Endothelial cell (in vitro differentiated cells): ENCODE measurements around the gene ZNF385B. TPM values are rescaled to one million over a fixed set of nuclear protein-coding genes. Genes with fewer than 3 reads are reported as not detected.

Experiments
- DNase-seq: peaks from one replicate; pipeline ENCODE4 v3.0.0; 2021; ENCODE audit warnings: low spot score
- H3K27ac Mint-ChIP-seq: one replicate; pipeline ENCODE4 v1.8.0; 2021; ENCODE audit warnings: mixed read lengths, inconsistent platforms; ENCODE audit not compliant: unreplicated experiment
- H3K27me3 Mint-ChIP-seq: one replicate; pipeline ENCODE4 v1.8.0; 2021; ENCODE audit warnings: mild to moderate bottlenecking, moderate library complexity, mixed read lengths, inconsistent platforms; ENCODE audit not compliant: unreplicated experiment
- H3K36me3 Mint-ChIP-seq: one replicate; pipeline ENCODE4 v1.8.0; 2021; ENCODE audit warnings: mild to moderate bottlenecking, low read depth, mixed read lengths, inconsistent platforms; ENCODE audit not compliant: unreplicated experiment
- H3K4me1 Mint-ChIP-seq: one replicate; pipeline ENCODE4 v1.8.0; 2021; ENCODE audit warnings: mild to moderate bottlenecking, mixed read lengths, inconsistent platforms; ENCODE audit not compliant: unreplicated experiment
- H3K4me3 Mint-ChIP-seq: one replicate; pipeline ENCODE4 v1.8.0; 2021; ENCODE audit warnings: mild to moderate bottlenecking, mixed read lengths, inconsistent platforms; ENCODE audit not compliant: unreplicated experiment
- H3K9me3 Mint-ChIP-seq: one replicate; pipeline ENCODE4 v1.8.0; 2021; ENCODE audit warnings: mixed read lengths, inconsistent platforms; ENCODE audit not compliant: unreplicated experiment
- total RNA-seq: library from RNA; stranded (reverse); fragmentation: NEBNext Ultra II Directional; extraction: Animal tissue kit (Norgen Biotek cat#: 25700); gene quantifications from one replicate; pipeline ENCODE4 v1.2.1, GENCODE V29; 2021; ENCODE audit not compliant: unreplicated experiment
- TF ChIP-seq, protein P1 (sequence below): fragments of 200-600 bp; sonication (generic); IDR thresholded peaks from one replicate; pipeline ENCODE4 v1.5.0; 2021; ENCODE audit warnings: antibody characterized with exemption; ENCODE audit not compliant: unreplicated experiment

Gene ZNF385B
- total RNA-seq, 1 donor from 2014 or later = 0.49 TPM

DNA sequence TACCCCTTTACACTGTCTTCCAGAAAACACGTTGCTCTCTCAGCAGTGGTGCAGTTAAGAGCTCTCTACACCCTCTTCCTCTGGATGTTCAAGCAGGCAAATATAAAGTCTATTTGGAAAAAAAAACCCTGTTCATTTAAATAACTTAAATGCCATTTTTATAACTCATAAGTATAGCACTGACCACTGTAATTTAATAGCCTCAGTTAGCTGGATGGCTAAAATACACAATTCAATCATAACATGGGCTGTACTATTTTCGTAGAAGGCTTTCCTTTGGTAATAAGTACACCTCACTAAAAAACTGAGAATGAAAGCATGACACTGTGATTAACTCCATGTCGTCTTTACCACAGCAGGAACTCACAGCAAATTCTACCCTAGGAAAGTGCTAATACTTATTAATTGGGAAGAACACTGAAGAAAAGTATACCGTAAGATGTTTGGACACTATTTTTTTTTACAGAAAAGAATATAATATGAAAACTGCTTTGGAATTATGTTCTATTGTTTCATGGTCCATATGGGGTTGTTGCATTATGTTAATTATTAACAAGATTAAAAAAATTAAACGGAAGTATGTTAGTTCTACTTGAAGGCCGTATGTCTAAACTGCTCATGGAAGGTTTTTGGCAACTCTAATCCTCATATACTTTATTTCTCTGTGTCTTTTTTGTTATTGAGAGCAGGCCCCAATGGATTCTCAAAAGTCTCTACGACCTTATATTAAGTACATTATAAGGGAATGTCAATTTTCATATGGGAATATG, 269.1 kb downstream of the ZNF385B start:
- H3K4me3 Mint-ChIP-seq = no peak overlapping the region
- H3K4me1 Mint-ChIP-seq = no peaks in the 10 kb centered on the region
- H3K27me3 Mint-ChIP-seq = no peaks in the 10 kb centered on the region
- TF ChIP-seq, protein P1, sequence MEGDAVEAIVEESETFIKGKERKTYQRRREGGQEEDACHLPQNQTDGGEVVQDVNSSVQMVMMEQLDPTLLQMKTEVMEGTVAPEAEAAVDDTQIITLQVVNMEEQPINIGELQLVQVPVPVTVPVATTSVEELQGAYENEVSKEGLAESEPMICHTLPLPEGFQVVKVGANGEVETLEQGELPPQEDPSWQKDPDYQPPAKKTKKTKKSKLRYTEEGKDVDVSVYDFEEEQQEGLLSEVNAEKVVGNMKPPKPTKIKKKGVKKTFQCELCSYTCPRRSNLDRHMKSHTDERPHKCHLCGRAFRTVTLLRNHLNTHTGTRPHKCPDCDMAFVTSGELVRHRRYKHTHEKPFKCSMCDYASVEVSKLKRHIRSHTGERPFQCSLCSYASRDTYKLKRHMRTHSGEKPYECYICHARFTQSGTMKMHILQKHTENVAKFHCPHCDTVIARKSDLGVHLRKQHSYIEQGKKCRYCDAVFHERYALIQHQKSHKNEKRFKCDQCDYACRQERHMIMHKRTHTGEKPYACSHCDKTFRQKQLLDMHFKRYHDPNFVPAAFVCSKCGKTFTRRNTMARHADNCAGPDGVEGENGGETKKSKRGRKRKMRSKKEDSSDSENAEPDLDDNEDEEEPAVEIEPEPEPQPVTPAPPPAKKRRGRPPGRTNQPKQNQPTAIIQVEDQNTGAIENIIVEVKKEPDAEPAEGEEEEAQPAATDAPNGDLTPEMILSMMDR = no peak
- H3K27ac Mint-ChIP-seq = no peak overlapping the region
- no peak for DNase-seq
- H3K9me3 Mint-ChIP-seq = no peaks in the 10 kb centered on the region
- no peaks in the 10 kb centered on the region for H3K36me3 Mint-ChIP-seq

DNA sequence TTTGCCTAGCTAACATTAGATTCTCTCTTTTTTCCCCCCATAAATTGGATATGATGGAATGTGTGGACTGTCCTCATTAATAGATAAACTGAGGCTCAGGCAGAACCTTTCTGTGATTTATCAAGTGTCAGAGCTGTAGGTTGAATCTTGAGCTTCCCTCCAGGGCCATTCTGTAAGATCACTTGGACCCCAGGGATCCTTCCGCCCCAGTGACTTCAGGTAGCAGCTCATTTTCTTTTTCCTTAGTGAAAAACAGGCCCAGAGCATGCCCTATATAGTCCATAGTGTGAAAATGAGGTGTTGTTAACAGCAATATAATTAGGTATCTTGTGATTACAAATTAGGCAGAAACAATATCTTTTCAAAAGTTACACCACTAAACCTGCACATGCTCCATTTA, 269.7 kb downstream of the ZNF385B start:
- Mint-ChIP-seq H3K27me3 (no peaks in the 10 kb centered on the region), H3K4me1 (no peaks in the 10 kb centered on the region), H3K27ac (no peak overlapping the region), H3K9me3 (no peaks in the 10 kb centered on the region), H3K36me3 (no peaks in the 10 kb centered on the region), H3K4me3 (no peak overlapping the region)
- DNase-seq = no peak
- TF ChIP-seq, protein P1 = no peak

DNA sequence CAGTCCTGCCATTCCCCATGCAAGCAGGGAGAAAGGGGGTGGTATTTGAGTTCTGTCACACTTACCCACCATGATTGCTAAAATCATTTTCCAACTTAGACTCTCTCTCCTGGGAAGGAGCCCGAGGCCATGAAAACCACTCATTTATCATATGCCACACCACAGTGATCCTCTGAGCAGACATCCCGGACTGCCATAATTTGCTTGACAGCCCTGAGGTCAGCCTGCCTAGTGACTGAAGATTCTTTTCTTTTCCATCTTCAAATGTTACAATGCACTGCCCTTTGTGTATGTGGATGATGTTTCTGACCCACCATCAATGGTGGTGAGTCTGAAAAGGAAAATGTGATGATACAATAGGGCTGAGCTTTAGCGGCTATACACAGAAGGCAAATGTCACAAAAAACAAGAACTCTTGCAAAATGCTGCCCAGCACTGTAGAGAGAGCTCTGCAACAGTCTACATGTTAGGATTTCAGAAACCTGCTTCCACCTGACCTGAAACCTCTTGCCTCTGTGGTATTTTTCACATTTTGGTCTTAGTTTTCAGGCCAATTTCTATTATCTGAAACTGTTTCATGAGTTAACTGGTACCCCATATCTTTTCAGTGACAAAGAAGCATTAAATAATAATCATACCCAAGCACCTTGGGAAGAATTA, 272.8 kb downstream of the ZNF385B start:
- Mint-ChIP-seq H3K9me3 (no peaks in the 10 kb centered on the region), H3K27me3 (no peaks in the 10 kb centered on the region)
- TF ChIP-seq, protein P1 = no peak

DNA sequence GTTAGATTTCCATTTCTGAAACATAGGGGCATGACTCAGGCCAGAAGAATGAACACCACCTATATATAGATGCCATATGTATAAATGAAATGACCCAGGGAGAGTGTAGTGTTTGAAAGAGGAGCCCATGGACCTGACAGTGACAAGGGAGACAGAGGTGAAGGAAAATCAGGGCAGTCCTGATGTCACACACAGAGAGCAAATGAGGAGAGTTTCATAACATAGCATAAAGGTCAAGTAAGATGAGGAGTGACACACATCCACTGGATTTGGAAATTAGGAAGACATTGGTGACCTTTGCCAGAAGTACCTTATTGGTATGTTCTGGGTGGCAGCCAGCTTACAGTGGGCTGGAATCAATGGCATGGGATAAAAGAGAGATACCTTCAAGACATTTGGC, 276.7 kb downstream of the ZNF385B start:
- Mint-ChIP-seq H3K4me1 (no peaks in the 10 kb centered on the region), H3K4me3 (no peak overlapping the region), H3K9me3 (no peaks in the 10 kb centered on the region), H3K27ac (no peak overlapping the region), H3K27me3 (no peaks in the 10 kb centered on the region), H3K36me3 (no peaks in the 10 kb centered on the region)
- TF ChIP-seq, protein P1 = no peak
- no peak for DNase-seq

More for the DNA sequence above, 272.8 kb downstream of the ZNF385B start:
- no peak overlapping the region for H3K4me3 Mint-ChIP-seq
- H3K27ac Mint-ChIP-seq = no peak overlapping the region
- DNase-seq = no peak
- no peaks in the 10 kb centered on the region for H3K36me3 Mint-ChIP-seq
- H3K4me1 Mint-ChIP-seq = no peaks in the 10 kb centered on the region

DNA sequence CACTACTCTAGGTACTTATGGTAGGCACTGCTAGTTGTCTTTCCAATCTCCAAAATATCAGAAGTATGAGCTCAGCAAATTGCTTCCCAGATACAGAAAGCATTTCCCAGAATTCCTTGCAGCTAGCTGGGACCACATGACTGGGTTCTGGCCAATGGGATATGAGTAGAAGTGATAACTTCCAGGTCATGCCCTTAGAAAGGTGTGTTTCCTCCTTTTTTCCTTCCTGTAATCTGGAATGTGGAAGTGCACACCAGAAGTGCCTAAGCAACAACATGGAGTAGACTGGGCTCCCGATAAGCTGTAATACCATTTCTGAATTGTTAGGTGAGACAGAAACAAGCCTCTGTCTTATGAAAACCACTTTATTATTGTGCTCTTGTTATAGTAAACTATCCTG, 279.8 kb downstream of the ZNF385B start:
- Mint-ChIP-seq H3K36me3 (no peaks in the 10 kb centered on the region), H3K27me3 (no peaks in the 10 kb centered on the region), H3K4me1 (no peaks in the 10 kb centered on the region), H3K9me3 (no peaks in the 10 kb centered on the region), H3K27ac (no peak overlapping the region), H3K4me3 (no peak overlapping the region)
- no peak for DNase-seq
- TF ChIP-seq, protein P1 = no peak
